ENCODE results near the gene RAB17.

Gene RAB17

GRCh38 chr2:237577956-237578870, 12.3 kb downstream of the RAB17 start:
- DNase-seq (ENCODE audit: low read depth in 4 of 4, low spot score in 1 of 4) = no peak

- no peak for DNase-seq (ENCODE audit: low read depth in 4 of 4, low spot score in 1 of 4)
Measured at GRCh38 chr2:237577458-237577857, 13.1 kb downstream of the RAB17 start.

- no peak for DNase-seq (ENCODE audit: low read depth in 4 of 4, low spot score in 1 of 4)
Measured at GRCh38 chr2:237576974-237577373, 13.6 kb downstream of the RAB17 start.

- no peak for DNase-seq (ENCODE audit: low read depth in 4 of 4, low spot score in 1 of 4)
Measured at GRCh38 chr2:237575869-237576862, 14.4 kb downstream of the RAB17 start.

GRCh38 chr2:237574894-237575868, 15.4 kb downstream of the RAB17 start:
- no peak for DNase-seq (ENCODE audit: low read depth in 4 of 4, low spot score in 1 of 4)

- DNase-seq (ENCODE audit: low read depth in 4 of 4, low spot score in 1 of 4) = no peak
Measured at GRCh38 chr2:237574467-237574866, 16.1 kb downstream of the RAB17 start.

- no peak for DNase-seq (ENCODE audit: low read depth in 4 of 4, low spot score in 1 of 4)
Measured at GRCh38 chr2:237573721-237574415, 16.7 kb downstream of the RAB17 start.

GRCh38 chr2:237572742-237573101, 17.8 kb downstream of the RAB17 start:
- no peak for DNase-seq (ENCODE audit: low read depth in 4 of 4, low spot score in 1 of 4)

GRCh38 chr2:237572021-237572741, 18.4 kb downstream of the RAB17 start:
- peak; percentile 83 to 95 (median 88) for DNase-seq (ENCODE audit: low read depth in 4 of 4, low spot score in 1 of 4)

GRCh38 chr2:237571551-237571950, 19.0 kb downstream of the RAB17 start:
- DNase-seq (ENCODE audit: low read depth in 4 of 4, low spot score in 1 of 4) = no peak

GRCh38 chr2:237570776-237571335, 19.7 kb downstream of the RAB17 start:
- DNase-seq (ENCODE audit: low read depth in 4 of 4, low spot score in 1 of 4) = no peak

GRCh38 chr2:237569896-237570295, 20.6 kb downstream of the RAB17 start:
- no peak for DNase-seq (ENCODE audit: low read depth in 4 of 4, low spot score in 1 of 4)

- DNase-seq (ENCODE audit: low read depth in 4 of 4, low spot score in 1 of 4) = no peak
Measured at GRCh38 chr2:237569041-237569440, 21.5 kb downstream of the RAB17 start.

- DNase-seq (ENCODE audit: low read depth in 4 of 4, low spot score in 1 of 4) = no peak
Measured at GRCh38 chr2:237568121-237568660, 22.3 kb downstream of the RAB17 start.

- no peak for DNase-seq (ENCODE audit: low read depth in 4 of 4, low spot score in 1 of 4)
Measured at GRCh38 chr2:237567276-237568029, 23.1 kb downstream of the RAB17 start.

- DNase-seq (ENCODE audit: low read depth in 4 of 4, low spot score in 1 of 4) = no peak
Measured at GRCh38 chr2:237566401-237567235, 23.9 kb downstream of the RAB17 start, which contains the start of gene PRLH. Gene PRLH, plus strand, starts transcription at chr2:237566574. Its CDS starts 0 bp downstream, at chr2:237566574.

GRCh38 chr2:237565974-237566373, 24.6 kb downstream of the RAB17 start:
- no peak for DNase-seq (ENCODE audit: low read depth in 4 of 4, low spot score in 1 of 4)
